ENCODE data around the gene VAV3. TPM values are rescaled to one million over a fixed set of nuclear protein-coding genes. Genes with fewer than 3 reads are reported as not detected.

Gene VAV3
- total RNA-seq, 1 donor from 2014 or later = 12.3 TPM

- no peaks in the 10 kb centered on the region for H3K9me3 Mint-ChIP-seq
- TF ChIP-seq, protein P1, sequence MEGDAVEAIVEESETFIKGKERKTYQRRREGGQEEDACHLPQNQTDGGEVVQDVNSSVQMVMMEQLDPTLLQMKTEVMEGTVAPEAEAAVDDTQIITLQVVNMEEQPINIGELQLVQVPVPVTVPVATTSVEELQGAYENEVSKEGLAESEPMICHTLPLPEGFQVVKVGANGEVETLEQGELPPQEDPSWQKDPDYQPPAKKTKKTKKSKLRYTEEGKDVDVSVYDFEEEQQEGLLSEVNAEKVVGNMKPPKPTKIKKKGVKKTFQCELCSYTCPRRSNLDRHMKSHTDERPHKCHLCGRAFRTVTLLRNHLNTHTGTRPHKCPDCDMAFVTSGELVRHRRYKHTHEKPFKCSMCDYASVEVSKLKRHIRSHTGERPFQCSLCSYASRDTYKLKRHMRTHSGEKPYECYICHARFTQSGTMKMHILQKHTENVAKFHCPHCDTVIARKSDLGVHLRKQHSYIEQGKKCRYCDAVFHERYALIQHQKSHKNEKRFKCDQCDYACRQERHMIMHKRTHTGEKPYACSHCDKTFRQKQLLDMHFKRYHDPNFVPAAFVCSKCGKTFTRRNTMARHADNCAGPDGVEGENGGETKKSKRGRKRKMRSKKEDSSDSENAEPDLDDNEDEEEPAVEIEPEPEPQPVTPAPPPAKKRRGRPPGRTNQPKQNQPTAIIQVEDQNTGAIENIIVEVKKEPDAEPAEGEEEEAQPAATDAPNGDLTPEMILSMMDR (conservative IDR thresholded peaks at IDR 0.05) = no peak
- H3K4me1 Mint-ChIP-seq (ENCODE audit: unreplicated experiment) = peaks cover 7% of the 10 kb centered on the region
- no peaks in the 10 kb centered on the region for H3K36me3 Mint-ChIP-seq
- H3K4me3 Mint-ChIP-seq = no peak overlapping the region
- no peak for DNase-seq (ENCODE audit: extremely low spot score, unreplicated experiment)
- H3K27me3 Mint-ChIP-seq = no peaks in the 10 kb centered on the region
- no peak overlapping the region for H3K27ac Mint-ChIP-seq
Measured at GRCh38 chr1:107914119-107914765, 50.7 kb downstream of the VAV3 start.

GRCh38 chr1:107912656-107913055, 52.3 kb downstream of the VAV3 start:
- Mint-ChIP-seq H3K9me3 (no peaks in the 10 kb centered on the region), H3K27ac (no peak overlapping the region), H3K36me3 (no peaks in the 10 kb centered on the region), H3K27me3 (no peaks in the 10 kb centered on the region), H3K4me3 (no peak overlapping the region), H3K4me1 (ENCODE audit: unreplicated experiment) (peaks cover 7% of the 10 kb centered on the region)
- no peak for DNase-seq (ENCODE audit: extremely low spot score, unreplicated experiment)
- TF ChIP-seq, protein P1 (conservative IDR thresholded peaks at IDR 0.05) = no peak

GRCh38 chr1:107900090-107900945, 64.7 kb downstream of the VAV3 start:
- Mint-ChIP-seq H3K4me3 (no peak overlapping the region), H3K36me3 (no peaks in the 10 kb centered on the region), H3K27ac (no peak overlapping the region), H3K27me3 (no peaks in the 10 kb centered on the region), H3K4me1 (ENCODE audit: unreplicated experiment) (peaks cover 10% of the 10 kb centered on the region), H3K9me3 (peaks cover 7% of the 10 kb centered on the region)
- no peak for DNase-seq (ENCODE audit: extremely low spot score, unreplicated experiment)
- TF ChIP-seq, protein P1 (conservative IDR thresholded peaks at IDR 0.05) = no peak

- TF ChIP-seq, protein P1 (conservative IDR thresholded peaks at IDR 0.05) = no peak
Measured at GRCh38 chr1:107899655-107900054, 65.3 kb downstream of the VAV3 start.

GRCh38 chr1:107897438-107898345, 67.3 kb downstream of the VAV3 start:
- Mint-ChIP-seq H3K4me1 (ENCODE audit: unreplicated experiment) (peaks cover 10% of the 10 kb centered on the region), H3K4me3 (no peak overlapping the region), H3K9me3 (no peaks in the 10 kb centered on the region), H3K27me3 (no peaks in the 10 kb centered on the region), H3K27ac (no peak overlapping the region), H3K36me3 (no peaks in the 10 kb centered on the region)
- no peak for DNase-seq (ENCODE audit: extremely low spot score, unreplicated experiment)
- TF ChIP-seq, protein P1 (conservative IDR thresholded peaks at IDR 0.05) = no peak

More at GRCh38 chr1:107899655-107900054, 65.3 kb downstream of the VAV3 start:
- Mint-ChIP-seq H3K27ac (no peak overlapping the region), H3K4me3 (no peak overlapping the region), H3K27me3 (no peaks in the 10 kb centered on the region), H3K36me3 (no peaks in the 10 kb centered on the region), H3K9me3 (peaks cover 7% of the 10 kb centered on the region), H3K4me1 (ENCODE audit: unreplicated experiment) (peaks cover 10% of the 10 kb centered on the region)
- no peak for DNase-seq (ENCODE audit: extremely low spot score, unreplicated experiment)
